ENCODE results near the gene SP6.

The SP6 gene

DNA sequence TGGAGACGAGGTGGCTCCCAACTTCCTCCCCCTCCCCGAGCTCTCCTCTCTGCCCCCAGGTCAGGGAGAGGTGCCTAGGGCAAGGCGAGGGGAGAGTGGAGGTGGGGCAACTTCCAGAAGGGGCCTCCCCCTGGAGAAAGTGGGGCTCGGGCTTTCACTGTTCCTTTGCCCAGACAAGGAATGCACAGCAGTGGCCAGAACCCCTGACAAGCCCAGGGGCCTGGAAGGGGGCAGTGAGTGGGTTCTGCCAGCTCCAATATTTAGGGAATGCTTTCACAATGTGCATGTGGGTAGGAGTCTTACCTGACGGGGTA lies 33.4 kb upstream of the SP6 start:
- no peak overlapping the region for H3K4me3 ChIP-seq (ENCODE audit: low read depth, low read length)
- TF ChIP-seq, protein P1, sequence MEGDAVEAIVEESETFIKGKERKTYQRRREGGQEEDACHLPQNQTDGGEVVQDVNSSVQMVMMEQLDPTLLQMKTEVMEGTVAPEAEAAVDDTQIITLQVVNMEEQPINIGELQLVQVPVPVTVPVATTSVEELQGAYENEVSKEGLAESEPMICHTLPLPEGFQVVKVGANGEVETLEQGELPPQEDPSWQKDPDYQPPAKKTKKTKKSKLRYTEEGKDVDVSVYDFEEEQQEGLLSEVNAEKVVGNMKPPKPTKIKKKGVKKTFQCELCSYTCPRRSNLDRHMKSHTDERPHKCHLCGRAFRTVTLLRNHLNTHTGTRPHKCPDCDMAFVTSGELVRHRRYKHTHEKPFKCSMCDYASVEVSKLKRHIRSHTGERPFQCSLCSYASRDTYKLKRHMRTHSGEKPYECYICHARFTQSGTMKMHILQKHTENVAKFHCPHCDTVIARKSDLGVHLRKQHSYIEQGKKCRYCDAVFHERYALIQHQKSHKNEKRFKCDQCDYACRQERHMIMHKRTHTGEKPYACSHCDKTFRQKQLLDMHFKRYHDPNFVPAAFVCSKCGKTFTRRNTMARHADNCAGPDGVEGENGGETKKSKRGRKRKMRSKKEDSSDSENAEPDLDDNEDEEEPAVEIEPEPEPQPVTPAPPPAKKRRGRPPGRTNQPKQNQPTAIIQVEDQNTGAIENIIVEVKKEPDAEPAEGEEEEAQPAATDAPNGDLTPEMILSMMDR (IDR thresholded peaks at IDR 0.05; ENCODE audit: control insufficient read depth, extremely low read depth, insufficient read depth) = no peak
- DNase-seq (ENCODE audit: low read depth) = no peak

DNA sequence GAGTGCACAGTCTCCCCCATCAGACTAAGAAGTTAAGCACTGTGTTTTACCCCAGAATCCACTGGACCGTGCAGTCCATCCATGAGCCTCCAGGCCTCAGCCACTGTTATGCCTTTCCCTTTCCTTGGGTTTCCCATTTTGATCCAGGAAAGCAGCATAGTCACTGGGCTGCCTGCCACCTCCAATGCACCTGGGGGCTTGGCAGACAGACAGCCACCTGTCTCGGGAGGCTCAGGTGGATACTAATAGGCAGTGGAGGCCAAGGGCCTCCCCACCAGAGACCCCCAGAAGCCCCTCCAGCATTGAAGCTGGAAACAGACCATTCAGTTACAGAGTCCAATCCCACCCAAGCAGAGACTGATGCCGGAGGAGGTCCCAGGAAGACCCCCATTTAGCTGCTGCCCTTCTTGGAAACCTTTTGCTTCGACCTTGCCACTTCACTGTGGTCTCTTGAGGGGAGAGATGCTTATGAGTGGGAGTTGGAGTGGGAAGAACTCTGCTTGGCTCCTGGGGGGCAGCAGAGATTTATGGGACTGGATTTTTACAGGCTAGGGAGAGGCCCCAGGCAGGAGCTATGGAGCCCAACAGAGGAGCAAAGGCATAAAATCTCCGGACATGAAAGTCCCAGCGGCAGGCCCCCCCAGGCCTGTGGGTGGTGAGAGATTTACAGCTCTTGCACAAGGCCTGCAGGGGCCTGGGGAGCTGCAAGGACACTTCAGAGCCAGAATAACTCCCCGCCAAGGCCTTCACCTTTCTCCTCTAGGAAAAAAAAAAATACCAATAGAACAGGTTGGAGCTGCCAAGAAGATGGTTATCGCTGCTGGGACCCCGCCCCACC lies 32.8 kb upstream of the SP6 start:
- TF ChIP-seq, protein P1 (IDR thresholded peaks at IDR 0.05; ENCODE audit: control insufficient read depth, extremely low read depth, insufficient read depth) = no peak
- H3K4me3 ChIP-seq (ENCODE audit: low read depth, low read length) = no peak overlapping the region
- DNase-seq (ENCODE audit: low read depth) = no peak

DNA sequence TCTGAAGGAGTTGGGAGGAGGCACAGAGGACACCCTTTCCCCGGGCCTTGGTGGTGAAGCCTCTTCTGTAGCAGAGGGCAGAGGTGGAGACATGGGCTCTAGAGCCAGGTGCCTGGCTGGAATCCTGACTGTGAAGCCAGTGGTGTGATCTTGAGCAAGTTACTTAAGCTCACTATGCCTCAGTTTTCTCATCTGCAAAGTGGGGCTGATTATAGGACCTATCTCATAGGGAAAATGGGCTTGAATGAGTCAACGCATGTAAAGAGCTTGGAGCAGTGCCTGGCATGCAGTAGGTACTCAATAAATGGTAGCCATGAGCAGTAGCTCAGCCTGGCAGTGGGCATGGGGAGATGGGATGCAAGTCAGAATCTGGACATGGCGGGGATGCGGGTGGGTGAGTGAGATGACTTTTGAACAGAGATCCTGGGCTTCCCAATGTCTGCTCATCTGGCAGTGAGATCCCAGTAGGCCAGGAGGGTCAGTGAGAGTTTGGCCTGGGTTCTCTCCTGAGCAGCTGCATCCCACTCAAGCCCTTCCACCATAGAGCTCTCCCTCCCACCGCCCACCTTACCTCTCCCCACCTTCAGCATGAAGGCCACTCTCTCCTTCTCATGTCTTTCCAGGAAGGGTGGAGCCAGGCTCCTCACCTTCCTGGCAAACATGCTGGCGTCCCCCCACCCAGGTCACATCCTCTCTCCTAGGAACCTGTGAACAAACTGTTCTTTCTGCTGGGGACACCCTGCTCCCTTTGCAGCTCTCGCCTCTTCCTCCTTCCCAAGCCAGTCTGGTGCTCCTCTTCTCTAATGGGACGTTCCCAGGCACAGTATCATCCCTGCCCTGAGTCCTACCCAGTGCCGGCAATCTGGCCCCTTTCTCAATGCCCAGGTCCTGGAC lies 32.0 kb upstream of the SP6 start:
- no peak for DNase-seq (ENCODE audit: low read depth)
- H3K4me3 ChIP-seq (ENCODE audit: low read depth, low read length) = no peak overlapping the region
- TF ChIP-seq, protein P1 (IDR thresholded peaks at IDR 0.05; ENCODE audit: control insufficient read depth, extremely low read depth, insufficient read depth) = no peak

DNA sequence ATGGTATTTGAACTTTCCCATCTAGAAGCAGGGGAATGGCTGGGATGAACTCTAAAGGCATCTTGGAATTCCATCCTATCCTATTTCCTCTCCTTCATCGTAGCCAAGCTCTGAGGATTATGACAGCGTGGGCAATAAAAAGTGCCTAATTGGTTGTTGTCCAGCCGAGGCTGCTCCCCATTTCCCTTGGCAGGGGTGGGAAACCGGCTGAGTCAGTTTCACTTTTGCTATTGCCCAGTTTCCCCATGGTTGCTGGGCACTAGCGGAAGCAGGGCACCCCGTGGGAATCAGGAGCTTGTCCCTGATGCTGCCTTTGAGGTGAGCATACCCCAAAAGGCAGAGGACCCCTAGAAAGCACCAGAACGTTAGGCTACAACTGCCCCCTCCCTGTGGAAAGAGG lies 31.3 kb upstream of the SP6 start:
- no peak overlapping the region for H3K4me3 ChIP-seq (ENCODE audit: low read depth, low read length)
- no peak for DNase-seq (ENCODE audit: low read depth)
- TF ChIP-seq, protein P1 (IDR thresholded peaks at IDR 0.05; ENCODE audit: control insufficient read depth, extremely low read depth, insufficient read depth) = no peak

DNA sequence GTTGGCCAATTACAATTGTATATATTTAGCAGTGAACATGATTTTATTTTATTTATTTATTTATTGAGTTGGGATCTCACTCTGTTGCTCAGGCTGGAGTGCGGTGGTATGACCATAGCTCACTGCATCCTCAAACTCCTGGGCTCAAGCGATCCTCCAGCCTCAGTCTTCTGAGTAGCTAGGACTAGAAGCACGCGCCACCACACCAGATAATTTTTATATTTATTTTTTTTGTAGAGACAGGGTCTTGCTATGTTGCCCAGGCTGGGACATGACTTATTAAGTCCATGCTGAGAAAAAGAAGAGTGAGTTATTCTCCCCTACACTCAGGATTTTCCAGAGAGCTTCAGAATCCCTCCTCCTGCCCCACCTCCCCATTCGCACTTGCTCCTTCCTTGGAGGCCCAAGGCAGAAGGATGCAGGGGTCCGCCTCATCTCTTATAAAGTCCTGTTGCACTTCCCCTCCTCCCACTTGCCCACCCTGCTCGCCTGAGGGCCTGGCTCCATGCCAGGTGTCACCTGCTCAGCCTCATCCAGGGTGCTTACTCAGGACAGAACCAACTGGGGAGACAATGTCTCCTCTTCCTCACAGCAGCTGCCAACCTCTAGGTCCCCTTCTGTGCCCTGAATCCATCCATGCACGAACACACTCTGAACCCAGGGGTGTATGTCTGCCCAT lies 29.0 kb upstream of the SP6 start:
- TF ChIP-seq, protein P1 (IDR thresholded peaks at IDR 0.05; ENCODE audit: control insufficient read depth, extremely low read depth, insufficient read depth) = no peak
- H3K4me3 ChIP-seq (ENCODE audit: low read depth, low read length) = no peak overlapping the region
- DNase-seq (ENCODE audit: low read depth) = no peak

DNA sequence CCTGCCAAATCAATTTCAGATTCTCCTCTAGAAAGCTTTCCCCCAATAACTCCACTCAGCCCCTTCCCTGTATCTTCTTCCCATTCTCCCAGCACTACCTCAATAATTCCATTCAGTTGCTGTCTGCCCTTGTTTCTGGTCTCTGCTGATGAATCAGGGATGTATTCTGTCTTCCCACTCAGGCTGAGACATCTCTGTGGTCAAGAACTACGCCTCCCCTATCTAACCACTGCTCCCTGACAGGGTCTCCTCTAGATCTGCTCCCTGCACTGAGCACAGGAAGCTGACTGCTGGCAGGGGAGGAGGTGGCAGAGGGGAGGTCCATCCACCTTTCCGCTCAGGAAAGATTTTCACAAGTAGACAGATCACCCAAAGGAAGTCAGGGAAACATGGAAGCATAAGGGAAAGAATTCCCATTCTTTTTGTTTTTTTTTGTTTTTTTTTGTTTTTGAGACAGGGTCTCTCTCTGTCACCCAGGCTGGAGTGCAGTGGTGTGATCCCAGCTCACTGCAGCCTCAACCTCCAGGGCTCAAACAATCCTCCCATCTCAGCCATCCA lies 28.1 kb upstream of the SP6 start:
- no peak for DNase-seq (ENCODE audit: low read depth)
- TF ChIP-seq, protein P1 (IDR thresholded peaks at IDR 0.05; ENCODE audit: control insufficient read depth, extremely low read depth, insufficient read depth) = no peak
- no peak overlapping the region for H3K4me3 ChIP-seq (ENCODE audit: low read depth, low read length)

Measured in LNCaP clone FGC (cell line).